LNCAP (cell line): ENCODE measurements around the gene PROSER2.

ENCODE experiments used
- TF ChIP-seq, protein P1 (sequence below): fragments of 450-650 bp; IDR thresholded peaks from 2 replicates; pipeline ENCODE4 v1.5.1; 2017; ENCODE audit warnings: mild to moderate bottlenecking

Gene PROSER2

GRCh38 chr10:11891776-11892486, 68.8 kb downstream of the PROSER2 start:
- TF ChIP-seq, protein P1, sequence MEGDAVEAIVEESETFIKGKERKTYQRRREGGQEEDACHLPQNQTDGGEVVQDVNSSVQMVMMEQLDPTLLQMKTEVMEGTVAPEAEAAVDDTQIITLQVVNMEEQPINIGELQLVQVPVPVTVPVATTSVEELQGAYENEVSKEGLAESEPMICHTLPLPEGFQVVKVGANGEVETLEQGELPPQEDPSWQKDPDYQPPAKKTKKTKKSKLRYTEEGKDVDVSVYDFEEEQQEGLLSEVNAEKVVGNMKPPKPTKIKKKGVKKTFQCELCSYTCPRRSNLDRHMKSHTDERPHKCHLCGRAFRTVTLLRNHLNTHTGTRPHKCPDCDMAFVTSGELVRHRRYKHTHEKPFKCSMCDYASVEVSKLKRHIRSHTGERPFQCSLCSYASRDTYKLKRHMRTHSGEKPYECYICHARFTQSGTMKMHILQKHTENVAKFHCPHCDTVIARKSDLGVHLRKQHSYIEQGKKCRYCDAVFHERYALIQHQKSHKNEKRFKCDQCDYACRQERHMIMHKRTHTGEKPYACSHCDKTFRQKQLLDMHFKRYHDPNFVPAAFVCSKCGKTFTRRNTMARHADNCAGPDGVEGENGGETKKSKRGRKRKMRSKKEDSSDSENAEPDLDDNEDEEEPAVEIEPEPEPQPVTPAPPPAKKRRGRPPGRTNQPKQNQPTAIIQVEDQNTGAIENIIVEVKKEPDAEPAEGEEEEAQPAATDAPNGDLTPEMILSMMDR, result no peak

GRCh38 chr10:11893749-11894278, 70.7 kb downstream of the PROSER2 start:
- TF ChIP-seq, protein P1, result no peak

- TF ChIP-seq, protein P1, result no peak
Measured at GRCh38 chr10:11894381-11895107, 71.4 kb downstream of the PROSER2 start.

DNA sequence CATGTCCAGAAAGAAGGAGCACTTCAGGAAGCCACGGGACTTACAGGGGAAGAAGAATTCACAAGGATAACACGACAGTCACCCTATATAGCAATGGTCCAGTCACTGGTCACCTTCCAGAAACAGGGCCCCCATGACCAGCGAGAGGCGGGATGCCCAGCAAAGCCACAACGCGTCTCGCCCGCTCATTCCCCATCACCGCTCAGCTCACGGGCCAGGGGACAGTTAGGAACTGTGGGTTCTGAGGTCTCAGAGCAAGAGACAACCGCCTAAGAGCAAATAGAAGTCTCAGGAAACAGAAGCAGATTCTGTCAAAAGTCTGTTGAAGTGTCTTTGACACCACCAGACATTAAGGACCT, 71.9 kb downstream of the PROSER2 start:
- TF ChIP-seq, protein P1, result no peak

GRCh38 chr10:11895598-11895997, 72.4 kb downstream of the PROSER2 start:
- TF ChIP-seq, protein P1, result no peak

DNA sequence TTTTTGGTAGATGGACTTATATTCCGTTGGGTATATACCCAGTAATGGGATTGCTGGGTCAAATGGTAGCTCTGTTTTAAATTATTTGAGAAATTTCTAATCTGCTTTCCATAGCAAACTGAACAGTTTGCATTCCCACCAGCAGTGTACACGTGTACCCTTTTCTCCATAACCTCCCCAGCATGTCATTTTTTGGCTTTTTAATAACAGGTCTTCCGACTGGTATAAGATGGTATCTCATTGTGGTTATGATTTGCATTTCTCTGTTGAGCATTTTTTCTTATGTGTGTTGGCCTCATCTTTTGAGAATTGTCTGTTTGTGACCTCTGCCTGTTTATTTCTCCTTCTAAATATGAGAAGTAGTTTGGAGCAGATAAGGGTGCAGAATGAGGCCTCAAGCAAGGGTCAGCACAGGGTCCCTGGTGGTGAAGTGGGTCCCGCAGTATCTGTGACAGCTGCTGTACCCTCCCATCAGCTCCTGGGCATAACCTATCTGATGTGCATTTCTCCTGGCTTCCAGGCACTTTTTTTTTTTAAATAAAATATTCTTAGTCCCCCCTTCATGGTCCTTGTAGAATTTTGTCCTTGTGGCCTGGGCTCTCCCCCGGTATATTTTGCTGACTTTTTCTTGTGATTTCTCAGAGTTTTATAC, 73.5 kb downstream of the PROSER2 start:
- TF ChIP-seq, protein P1, result no peak

DNA sequence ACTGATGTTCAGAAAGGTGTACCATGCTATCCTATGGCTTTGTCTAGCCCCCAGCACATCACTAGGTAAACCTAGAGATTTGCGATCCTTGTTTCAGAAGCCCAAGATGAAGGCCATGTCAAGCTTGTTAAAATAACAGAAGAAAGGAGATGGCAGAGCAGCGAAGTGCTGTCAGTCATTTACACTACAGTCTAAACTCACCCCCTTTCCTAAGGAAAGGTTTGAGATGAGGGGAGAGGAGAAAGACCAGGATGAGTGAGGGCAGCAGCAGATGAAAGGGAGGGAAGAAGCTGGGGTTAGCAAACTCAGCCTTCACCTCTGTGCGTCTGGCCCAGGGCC, 74.8 kb downstream of the PROSER2 start:
- TF ChIP-seq, protein P1, result no peak
